ENCODE measurements around the gene CARD9.
A peak's percentile ranks its signal among the peaks of the same experiment; 100 is the strongest.
"Not testable (repeated sequence)": the region's sequence is repeated elsewhere in the genome, so short reads cannot be mapped to it uniquely, and the experiment has no call there.

The CARD9 gene

DNA sequence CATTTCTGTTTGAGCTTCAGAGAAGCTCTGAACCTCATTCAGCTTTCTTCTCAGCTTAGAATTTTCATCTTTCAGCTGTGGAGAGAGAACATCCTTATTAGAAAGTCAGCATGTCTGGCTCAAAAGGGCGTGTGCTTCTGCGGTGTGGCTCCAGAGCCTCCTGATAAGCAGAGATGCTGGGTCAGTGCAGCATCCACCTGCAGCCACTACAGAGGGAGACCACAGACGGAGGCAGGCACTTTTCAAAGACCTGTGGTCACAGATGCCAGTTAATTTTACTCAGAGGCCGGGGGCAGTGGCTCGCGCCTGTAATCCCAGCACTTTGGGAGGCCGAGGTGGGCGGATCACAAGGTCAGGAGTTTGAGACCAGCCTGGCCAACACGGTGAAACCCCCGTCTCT is 32.4 kb upstream of the CARD9 start:
- peak; percentile 57; the same call in 1 of the 2 replicates for TF ChIP-seq EGR2 (tag by site-specific recombination; IDR thresholded peaks at IDR 0.05; ENCODE audit: low read depth)
- peaks cover 10 to 68% of the 10 kb centered on the region in 2 experiments; a peak in 2 of 3 replicates for H3K36me3 ChIP-seq (ENCODE audit: control insufficient read depth in 2 of 2, insufficient read depth in 1 of 2, low read length in 2 of 2)
- H3K27ac ChIP-seq (ENCODE audit: extremely low read depth, low read depth, low read length); H3K9me3 ChIP-seq (ENCODE audit: control insufficient read depth, insufficient read depth, low read depth, low read length); H3K4me3 ChIP-seq (ENCODE audit: low read depth, low read length); CTCF ChIA-PET; H3K4me1 ChIP-seq (ENCODE audit: control insufficient read depth, insufficient read depth, low read length): not testable (repeated sequence)
- POLR2A ChIA-PET: interaction anchor here (0.6 to 1.0 kb wide), 3 partner anchors 19 to 266 kb away, joined by 3 to 7 read pairs (median 3); no protein-coding TSS in a partner anchor

DNA sequence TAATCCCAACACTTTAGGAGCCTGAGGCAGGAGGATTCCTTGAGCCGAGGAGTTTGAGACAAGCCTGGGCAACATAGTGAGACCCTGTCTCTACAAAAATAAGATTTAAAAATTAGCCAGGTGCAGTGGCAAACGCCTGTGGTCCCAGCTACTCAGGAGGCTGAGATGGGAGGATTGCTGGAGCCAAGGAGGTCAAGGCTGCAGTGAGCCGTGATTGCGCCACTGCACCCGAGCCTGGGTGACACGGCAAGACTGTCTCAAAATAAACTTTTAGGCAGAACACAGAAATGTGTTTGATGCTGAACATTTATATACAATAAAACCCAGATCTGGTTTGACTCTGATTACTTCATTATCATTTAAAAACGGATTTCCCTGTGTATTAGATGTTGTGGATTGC is 32.0 kb upstream of the CARD9 start:
- Histone ChIP-seq H3K4me3 (ENCODE audit: low read depth, low read length) (no peak overlapping the region), H3K4me1 (ENCODE audit: control insufficient read depth, insufficient read depth, low read length) (no peaks in the 10 kb centered on the region), H3K36me3 (ENCODE audit: control insufficient read depth in 2 of 2, insufficient read depth in 1 of 2, low read length in 2 of 2) (peaks cover 10 to 68% of the 10 kb centered on the region in 2 experiments; a peak in 2 of 3 replicates), H3K27ac (ENCODE audit: extremely low read depth, low read depth, low read length) (no peak overlapping the region), H3K9me3 (ENCODE audit: control insufficient read depth, insufficient read depth, low read depth, low read length) (no peaks in the 10 kb centered on the region)
- TF ChIP-seq, protein P1, sequence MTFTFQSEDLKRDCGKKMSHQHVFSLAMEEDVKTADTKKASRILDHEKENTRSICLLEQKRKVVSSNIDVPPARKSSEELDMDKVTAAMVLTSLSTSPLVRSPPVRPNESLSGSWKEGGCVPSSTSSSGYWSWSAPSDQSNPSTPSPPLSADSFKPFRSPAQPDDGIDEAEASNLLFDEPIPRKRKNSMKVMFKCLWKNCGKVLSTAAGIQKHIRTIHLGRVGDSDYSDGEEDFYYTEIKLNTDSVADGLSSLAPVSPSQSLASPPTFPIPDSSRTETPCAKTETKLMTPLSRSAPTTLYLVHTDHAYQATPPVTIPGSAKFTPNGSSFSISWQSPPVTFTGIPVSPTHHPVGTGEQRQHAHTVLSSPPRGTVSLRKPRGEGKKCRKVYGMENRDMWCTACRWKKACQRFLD (tag by site-specific recombination; IDR thresholded peaks at IDR 0.05): no peak
- TF ChIP-seq ZXDB (tag by site-specific recombination; IDR thresholded peaks at IDR 0.05): no peak
- no peak for TF ChIP-seq ZNF658 (tag by site-specific recombination; IDR thresholded peaks at IDR 0.05)
- no peak for TF ChIP-seq ZSCAN16 (tag by site-specific recombination; IDR thresholded peaks at IDR 0.05)
- TF ChIP-seq OVOL3 (tag by site-specific recombination; IDR thresholded peaks at IDR 0.05): no peak
- TF ChIP-seq ZNF426 (tag by site-specific recombination; IDR thresholded peaks at IDR 0.05): no peak
- TF ChIP-seq ZSCAN5A (tag by site-specific recombination; IDR thresholded peaks at IDR 0.05): no peak
- POLR2A ChIA-PET: interaction anchor here (0.6 kb wide), 1 partner anchor 266 kb away, joined by 3 read pairs; no protein-coding TSS in a partner anchor
- CTCF ChIA-PET: no interaction called here

DNA sequence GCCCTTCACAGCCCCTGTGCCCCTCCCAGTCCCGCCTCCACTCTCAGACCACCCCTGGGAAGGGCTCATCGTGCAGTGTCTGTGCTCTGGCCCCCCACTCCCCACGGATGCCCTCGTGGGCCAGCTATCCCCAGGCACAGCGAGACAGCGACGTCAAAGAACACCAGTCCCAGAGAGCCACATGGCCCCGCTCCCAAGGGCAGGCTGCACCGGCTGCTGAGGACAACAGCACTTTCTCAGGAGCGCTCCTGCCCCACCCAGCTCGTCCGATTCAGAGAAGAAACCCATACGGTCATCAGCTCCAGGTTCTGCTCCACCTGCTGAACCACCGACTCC is 31.3 kb upstream of the CARD9 start:
- CTCF ChIA-PET: no interaction called here
- no peak for TF ChIP-seq ZNF169 (tag by site-specific recombination; IDR thresholded peaks at IDR 0.05)
- TF ChIP-seq ZNF510 (tag by site-specific recombination; IDR thresholded peaks at IDR 0.05; ENCODE audit: insufficient replicate concordance): no peak
- no peak for TF ChIP-seq ZNF239 (tag by site-specific recombination; IDR thresholded peaks at IDR 0.05)
- TF ChIP-seq ZNF112 (tag by site-specific recombination; IDR thresholded peaks at IDR 0.05): no peak
- no peak for TF ChIP-seq ZBTB7A (tag by site-specific recombination; IDR thresholded peaks at IDR 0.05; ENCODE audit: low read depth)
- no peak for TF ChIP-seq ZNF837 (tag by site-specific recombination; IDR thresholded peaks at IDR 0.05)
- Histone ChIP-seq H3K9me3 (ENCODE audit: control insufficient read depth, insufficient read depth, low read depth, low read length) (no peaks in the 10 kb centered on the region), H3K27ac (ENCODE audit: extremely low read depth, low read depth, low read length) (no peak overlapping the region), H3K36me3 (ENCODE audit: control insufficient read depth in 2 of 2, insufficient read depth in 1 of 2, low read length in 2 of 2) (peaks cover 10 to 68% of the 10 kb centered on the region in 2 experiments; a peak in 2 of 3 replicates), H3K4me3 (ENCODE audit: low read depth, low read length) (no peak overlapping the region), H3K4me1 (ENCODE audit: control insufficient read depth, insufficient read depth, low read length) (no peaks in the 10 kb centered on the region)
- POLR2A ChIA-PET: no interaction called here

GRCh38 chr9:136403915-136404800 is 30.7 kb upstream of the CARD9 start:
- POLR2A ChIA-PET: no interaction called here
- CTCF ChIA-PET: interaction anchor here (0.6 kb wide), 2 partner anchors 41 to 92 kb away, joined by 3 read pairs; partner anchors contain the start of gene DNLZ
- H3K4me3 ChIP-seq (ENCODE audit: low read depth, low read length): no peak overlapping the region
- no peaks in the 10 kb centered on the region for H3K4me1 ChIP-seq (ENCODE audit: control insufficient read depth, insufficient read depth, low read length)
- no peak overlapping the region for H3K27ac ChIP-seq (ENCODE audit: extremely low read depth, low read depth, low read length)
- peaks cover 10 to 68% of the 10 kb centered on the region in 2 experiments; a peak in 2 of 3 replicates for H3K36me3 ChIP-seq (ENCODE audit: control insufficient read depth in 2 of 2, insufficient read depth in 1 of 2, low read length in 2 of 2)
- peak; percentile 58 for TF ChIP-seq ZNF600 (tag by site-specific recombination; IDR thresholded peaks at IDR 0.05)
- TF ChIP-seq, protein P2, sequence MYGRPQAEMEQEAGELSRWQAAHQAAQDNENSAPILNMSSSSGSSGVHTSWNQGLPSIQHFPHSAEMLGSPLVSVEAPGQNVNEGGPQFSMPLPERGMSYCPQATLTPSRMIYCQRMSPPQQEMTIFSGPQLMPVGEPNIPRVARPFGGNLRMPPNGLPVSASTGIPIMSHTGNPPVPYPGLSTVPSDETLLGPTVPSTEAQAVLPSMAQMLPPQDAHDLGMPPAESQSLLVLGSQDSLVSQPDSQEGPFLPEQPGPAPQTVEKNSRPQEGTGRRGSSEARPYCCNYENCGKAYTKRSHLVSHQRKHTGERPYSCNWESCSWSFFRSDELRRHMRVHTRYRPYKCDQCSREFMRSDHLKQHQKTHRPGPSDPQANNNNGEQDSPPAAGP (tag by site-specific recombination; IDR thresholded peaks at IDR 0.05): no peak
- no peaks in the 10 kb centered on the region for H3K9me3 ChIP-seq (ENCODE audit: control insufficient read depth, insufficient read depth, low read depth, low read length)

Measured in HEK293 (cell line).